ENCODE data around the gene LIPT1.
A peak's percentile ranks its signal among the peaks of the same experiment; 100 is the strongest.

Gene LIPT1

DNA sequence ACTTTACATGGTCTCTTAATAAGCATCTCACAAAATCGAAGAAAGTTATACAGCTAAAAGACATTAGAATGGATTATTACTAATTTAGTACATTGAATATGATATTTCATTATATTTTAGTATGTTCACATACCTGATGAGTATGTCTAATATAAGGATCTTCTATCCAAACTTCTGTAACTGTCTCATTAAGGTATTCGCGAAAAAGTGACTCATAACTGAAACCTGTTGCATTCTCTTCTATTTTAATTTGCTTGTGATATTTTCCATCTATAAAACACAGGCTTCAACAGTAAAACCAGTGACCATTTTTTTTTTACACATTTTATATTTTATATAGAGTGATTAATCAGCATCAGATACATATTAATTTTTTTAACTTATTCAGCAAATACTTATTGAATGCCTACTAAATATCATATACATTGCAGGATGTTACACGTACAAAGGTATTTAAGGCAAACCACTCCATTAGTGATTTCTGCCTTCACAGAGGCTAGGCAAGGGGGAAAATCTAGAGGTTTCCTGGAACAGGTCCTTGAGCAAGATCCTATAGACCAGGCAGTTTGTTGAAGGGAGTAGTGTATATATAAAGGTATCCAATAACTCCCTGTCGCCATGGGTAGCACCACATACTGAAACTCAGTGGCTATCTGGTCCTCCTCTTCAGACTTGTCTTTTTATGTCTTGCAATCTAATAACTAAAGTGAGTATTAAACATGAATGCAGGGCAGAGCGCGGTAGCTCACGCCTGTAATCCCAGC, 16.8 kb downstream of the LIPT1 start:
- in situ Hi-C loops (cut with MboI; ENCODE audit: low sequenced_read_pairs, unreplicated experiment): no loop called here
- no peak for DNase-seq (ENCODE audit: low spot score)
- TF ChIP-seq, protein P1, sequence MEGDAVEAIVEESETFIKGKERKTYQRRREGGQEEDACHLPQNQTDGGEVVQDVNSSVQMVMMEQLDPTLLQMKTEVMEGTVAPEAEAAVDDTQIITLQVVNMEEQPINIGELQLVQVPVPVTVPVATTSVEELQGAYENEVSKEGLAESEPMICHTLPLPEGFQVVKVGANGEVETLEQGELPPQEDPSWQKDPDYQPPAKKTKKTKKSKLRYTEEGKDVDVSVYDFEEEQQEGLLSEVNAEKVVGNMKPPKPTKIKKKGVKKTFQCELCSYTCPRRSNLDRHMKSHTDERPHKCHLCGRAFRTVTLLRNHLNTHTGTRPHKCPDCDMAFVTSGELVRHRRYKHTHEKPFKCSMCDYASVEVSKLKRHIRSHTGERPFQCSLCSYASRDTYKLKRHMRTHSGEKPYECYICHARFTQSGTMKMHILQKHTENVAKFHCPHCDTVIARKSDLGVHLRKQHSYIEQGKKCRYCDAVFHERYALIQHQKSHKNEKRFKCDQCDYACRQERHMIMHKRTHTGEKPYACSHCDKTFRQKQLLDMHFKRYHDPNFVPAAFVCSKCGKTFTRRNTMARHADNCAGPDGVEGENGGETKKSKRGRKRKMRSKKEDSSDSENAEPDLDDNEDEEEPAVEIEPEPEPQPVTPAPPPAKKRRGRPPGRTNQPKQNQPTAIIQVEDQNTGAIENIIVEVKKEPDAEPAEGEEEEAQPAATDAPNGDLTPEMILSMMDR (IDR thresholded peaks at IDR 0.05; ENCODE audit: borderline replicate concordance, control extremely low read depth, extremely low read depth, insufficient read depth, missing control alignments): no peak

GRCh38 chr2:99180755-99181623, 26.2 kb downstream of the LIPT1 start, which contains the start of the genes MITD1 and MRPL30:
Gene MITD1, minus strand, starts transcription at chr2:99181058. Its CDS starts 77 bp downstream, at chr2:99180981.
Gene MRPL30, plus strand, starts transcription at chr2:99181184. Its CDS starts 5,020 bp downstream, at chr2:99186204.
- in situ Hi-C loops (cut with MboI; ENCODE audit: low sequenced_read_pairs, unreplicated experiment): loop anchor here (25.0 kb wide), 1 partner anchor 306 kb away; the partner anchor contains the start of gene REV1
- TF ChIP-seq, protein P1 (IDR thresholded peaks at IDR 0.05; ENCODE audit: borderline replicate concordance, control extremely low read depth, extremely low read depth, insufficient read depth, missing control alignments): no peak

DNA sequence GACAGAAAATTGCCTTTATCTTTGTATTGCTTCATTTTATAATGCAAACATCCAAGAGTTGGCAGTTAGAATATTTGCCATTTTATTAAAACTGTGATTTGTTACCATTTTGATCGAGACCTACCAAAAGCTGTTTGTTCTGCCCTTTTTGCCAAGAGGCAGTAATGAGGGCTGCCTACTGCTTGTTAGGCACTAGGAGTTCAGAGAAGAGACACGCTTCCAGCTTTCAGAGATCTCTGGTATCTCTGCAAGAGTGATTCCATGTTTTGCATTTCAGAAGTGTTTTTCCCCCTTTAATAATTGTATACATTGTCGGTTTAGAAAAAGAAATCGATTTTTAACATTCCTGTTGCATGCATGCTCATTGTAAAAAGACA, 26.8 kb downstream of the LIPT1 start:
- in situ Hi-C loops (cut with MboI; ENCODE audit: low sequenced_read_pairs, unreplicated experiment): loop anchor here (25.0 kb wide), 1 partner anchor 306 kb away; the partner anchor contains the start of gene REV1
- DNase-seq (ENCODE audit: low spot score): peak; percentile 25
- TF ChIP-seq, protein P1 (IDR thresholded peaks at IDR 0.05; ENCODE audit: borderline replicate concordance, control extremely low read depth, extremely low read depth, insufficient read depth, missing control alignments): no peak

More at GRCh38 chr2:99180755-99181623, 26.2 kb downstream of the LIPT1 start, which contains the start of the genes MITD1 and MRPL30:
- DNase-seq (ENCODE audit: low spot score): peak; percentile 87

DNA sequence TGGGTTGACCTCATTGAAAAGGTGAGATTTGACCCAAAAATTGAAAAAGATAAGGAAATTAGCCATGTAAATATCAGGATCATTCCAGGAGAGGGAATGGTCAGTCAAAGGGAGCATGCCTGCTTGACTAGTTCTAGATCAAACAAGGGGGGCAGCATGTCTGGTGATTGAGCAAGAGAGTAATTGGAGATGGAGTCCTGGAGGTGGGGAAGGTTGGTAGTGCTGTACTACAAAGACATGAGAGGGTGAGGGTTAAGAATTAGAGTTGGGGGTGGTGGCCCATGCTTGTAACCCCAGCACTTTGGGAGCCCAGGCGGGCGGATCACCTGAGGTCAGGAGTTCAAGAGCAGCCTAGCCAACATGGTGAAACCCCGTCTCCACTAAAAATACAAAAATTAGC, 28.3 kb downstream of the LIPT1 start:
- DNase-seq (ENCODE audit: low spot score): no peak
- in situ Hi-C loops (cut with MboI; ENCODE audit: low sequenced_read_pairs, unreplicated experiment): loop anchor here (25.0 kb wide), 1 partner anchor 304 kb away; the partner anchor contains the start of gene REV1

DNA sequence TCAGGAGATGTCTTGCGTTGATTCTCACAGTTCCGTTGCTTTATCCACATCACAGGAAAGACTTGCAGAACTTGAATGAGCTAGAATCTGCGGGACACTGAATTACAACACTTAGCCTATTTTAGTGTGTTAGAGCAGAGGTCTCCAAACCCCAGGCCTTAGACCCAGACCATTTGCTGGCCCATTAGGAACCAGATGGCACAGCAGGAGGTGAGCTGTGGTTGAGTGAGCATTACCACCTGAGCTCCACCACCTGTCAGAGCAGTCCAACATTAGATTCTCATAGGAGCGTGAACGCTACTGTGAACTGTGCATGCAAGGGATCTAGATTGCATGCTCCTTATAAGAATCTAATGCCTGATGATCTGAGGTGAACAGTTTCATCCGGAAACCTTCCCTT, 30.0 kb downstream of the LIPT1 start:
- in situ Hi-C loops (cut with MboI; ENCODE audit: low sequenced_read_pairs, unreplicated experiment): loop anchor here (25.0 kb wide), 1 partner anchor 302 kb away; the partner anchor contains the start of gene REV1
- no peak for DNase-seq (ENCODE audit: low spot score)
- TF ChIP-seq, protein P1 (IDR thresholded peaks at IDR 0.05; ENCODE audit: borderline replicate concordance, control extremely low read depth, extremely low read depth, insufficient read depth, missing control alignments): no peak

More for the DNA sequence above, 28.3 kb downstream of the LIPT1 start:
- TF ChIP-seq, protein P1 (IDR thresholded peaks at IDR 0.05; ENCODE audit: borderline replicate concordance, control extremely low read depth, extremely low read depth, insufficient read depth, missing control alignments): no peak

DNA sequence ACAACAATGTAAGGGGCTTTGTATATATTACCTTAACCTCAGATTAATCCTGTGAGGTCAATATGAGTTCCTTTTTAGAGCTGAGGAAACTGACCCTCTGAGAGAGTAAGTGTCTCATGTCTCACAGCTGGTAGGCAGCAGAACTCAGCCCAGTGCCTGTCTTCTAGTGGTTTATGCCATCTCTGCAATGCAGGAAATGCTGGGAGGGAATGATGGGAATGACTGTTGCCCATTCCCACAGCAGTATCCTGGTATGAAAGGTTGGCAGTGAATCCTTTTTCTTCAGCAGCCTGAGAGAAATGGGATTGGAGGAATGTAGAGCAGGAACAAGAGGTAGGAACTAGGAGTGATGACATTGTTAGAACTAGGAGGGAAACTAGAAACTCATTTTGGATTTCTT, 32.2 kb downstream of the LIPT1 start:
- in situ Hi-C loops (cut with MboI; ENCODE audit: low sequenced_read_pairs, unreplicated experiment): loop anchor here (25.0 kb wide), 1 partner anchor 300 kb away; the partner anchor contains the start of gene REV1
- DNase-seq (ENCODE audit: low spot score): no peak
- TF ChIP-seq, protein P1 (IDR thresholded peaks at IDR 0.05; ENCODE audit: borderline replicate concordance, control extremely low read depth, extremely low read depth, insufficient read depth, missing control alignments): no peak

Data from GM13976 (cell line).